ENCODE measurements around the gene LGALS1. TPM values are rescaled to one million over a fixed set of nuclear protein-coding genes. Genes with fewer than 3 reads are reported as not detected.

The LGALS1 gene
- total and polyA plus RNA-seq, 9 of the 15 experiments (the other 6 are each of a cell fraction or from before 2014, with no cell fraction given), result 160 to 800 (median 330) TPM

DNA sequence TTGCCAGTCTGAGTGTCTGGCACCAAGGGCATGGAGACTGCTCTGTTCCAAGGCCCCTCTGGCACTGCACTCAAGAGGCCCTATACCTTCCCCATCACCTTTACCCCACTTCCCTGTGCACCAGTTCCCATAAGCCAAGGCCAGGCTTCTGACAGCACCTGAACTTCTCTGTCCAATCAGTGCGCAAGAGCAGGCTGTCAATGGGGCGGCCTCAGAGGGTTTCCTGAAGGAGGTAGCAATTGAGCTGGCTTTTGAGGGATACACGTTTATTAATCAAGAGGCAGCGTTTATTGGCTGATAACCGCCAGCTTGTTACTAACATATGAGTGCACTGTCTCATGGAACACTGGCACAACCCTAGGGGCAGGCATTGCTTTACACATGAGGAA lies 33.9 kb upstream of the LGALS1 start (continued):
- TF ChIP-seq PCBP1 (IDR thresholded peaks at IDR 0.05; ENCODE audit: low read depth, low read length, poor library complexity, severe bottlenecking), result no peak

DNA sequence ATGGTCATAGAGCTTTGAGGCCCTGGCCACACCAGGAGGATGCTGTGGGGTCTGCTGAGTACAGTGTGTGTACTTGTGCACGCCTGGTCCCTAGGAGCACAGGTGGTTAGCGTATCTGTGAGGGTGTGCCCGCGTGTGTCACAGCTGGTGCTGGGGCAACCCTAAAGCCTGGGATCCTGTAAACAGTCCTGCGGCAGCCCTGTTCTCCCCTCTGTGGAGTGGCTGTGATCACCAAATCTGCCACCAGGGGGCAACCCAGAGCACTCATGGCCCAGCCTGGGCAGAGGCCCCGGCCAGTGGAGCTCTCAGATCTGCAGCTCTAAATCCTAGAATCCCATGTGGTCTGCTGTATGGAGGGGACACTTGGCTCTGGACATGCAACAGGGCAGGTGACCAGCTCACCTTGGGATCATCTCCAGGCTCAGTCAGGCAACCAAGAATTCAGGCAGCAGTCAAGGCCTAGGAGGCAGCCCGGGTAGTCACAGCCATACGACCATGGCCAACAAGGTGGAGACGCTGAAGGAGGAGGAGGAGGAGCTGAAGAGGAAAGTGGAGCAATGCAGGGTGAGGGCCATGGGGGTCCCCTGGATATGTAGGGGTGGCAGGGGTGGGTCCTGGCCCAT lies 32.1 kb upstream of the LGALS1 start:
- Histone ChIP-seq H3K27me3 (ENCODE audit: control insufficient read depth in 2 of 2, insufficient read depth in 2 of 2, low read length in 2 of 2) (no peaks in the 10 kb centered on the region), H3K9ac (ENCODE audit: insufficient read depth in 1 of 2, low read depth in 2 of 2, low read length in 2 of 2) (peak overlapping the region in 1 of 2 experiments; percentile 24; a peak in 2 of 4 replicates), H2AFZ (ENCODE audit: low read depth, low read length) (no peak overlapping the region), H3K36me3 (ENCODE audit: control insufficient read depth, insufficient read depth, low read length) (peaks cover 52% of the 10 kb centered on the region; the same call in 2 of the 3 replicates), H3K4me3 (no peak overlapping the region), H3K4me2 (ENCODE audit: insufficient read depth, low read length) (no peak overlapping the region), H3K4me1 (replicated peaks in 1 of 2; ENCODE audit: control insufficient read depth in 2 of 2, insufficient read depth in 2 of 2, low read length in 2 of 2) (peaks cover 10 to 51% of the 10 kb centered on the region in 2 experiments; a peak in 4 of 5 replicates), H4K20me1 (replicated peaks; ENCODE audit: control insufficient read depth, insufficient read depth, low read length) (no peaks in the 10 kb centered on the region), H3K27ac (ENCODE audit: extremely low read depth, low read depth, low read length) (no peak overlapping the region; the same call in 2 of the 3 replicates), H3K9me1 (ENCODE audit: control insufficient read depth, insufficient read depth, low read length) (no peaks in the 10 kb centered on the region), H3K79me2 (ENCODE audit: control insufficient read depth, insufficient read depth, low read length) (peaks cover 11% of the 10 kb centered on the region), H3K9me3 (replicated peaks; ENCODE audit: control insufficient read depth, insufficient read depth, low read depth, low read length) (no peaks in the 10 kb centered on the region)
- intact Hi-C loops (cut with micrococcal nuclease) (loop anchor here (1.0 kb wide), 1 partner anchor 38 kb away; no protein-coding TSS in a partner anchor), in situ Hi-C loops (cut with MboI) (no loop called here)
- CTCF ChIA-PET (ENCODE audit: low intra/inter-chr PET ratio), result interaction anchor here (0.7 to 1.4 kb wide), 2 partner anchors 39 to 149 kb away, joined by 3 to 8 read pairs; no protein-coding TSS in a partner anchor
- FAIRE-seq (peak; percentile 67), DNase-seq (ENCODE audit: extremely low read depth in 1 of 4, low spot score in 3 of 4) (peak; percentile 58 to 76 (median 68)), ATAC-seq (peak; percentile 88)
- BruUV-seq (replicated peaks), result no TSS peak
- POLR2A ChIA-PET, result interaction anchor here (0.6 to 3.0 kb wide), 6 partner anchors 9 to 350 kb away, joined by 3 to 14 read pairs (median 4); partner anchors contain the start of gene PDXP
- 36% methylated on average over 8 of the region's 9 CpGs for WGBS (ENCODE audit: insufficient coverage, low coverage, missing lambda C conversion rate)
- TF ChIP-seq, protein P1, sequence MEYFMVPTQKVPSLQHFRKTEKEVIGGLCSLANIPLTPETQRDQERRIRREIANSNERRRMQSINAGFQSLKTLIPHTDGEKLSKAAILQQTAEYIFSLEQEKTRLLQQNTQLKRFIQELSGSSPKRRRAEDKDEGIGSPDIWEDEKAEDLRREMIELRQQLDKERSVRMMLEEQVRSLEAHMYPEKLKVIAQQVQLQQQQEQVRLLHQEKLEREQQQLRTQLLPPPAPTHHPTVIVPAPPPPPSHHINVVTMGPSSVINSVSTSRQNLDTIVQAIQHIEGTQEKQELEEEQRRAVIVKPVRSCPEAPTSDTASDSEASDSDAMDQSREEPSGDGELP (CRISPR knock-in tag; IDR thresholded peaks at IDR 0.05; ENCODE audit: borderline replicate concordance), result peak; percentile 38; the same call in 1 of the 2 replicates
- TF ChIP-seq RAD21 (CRISPR knock-in tag; conservative IDR thresholded peaks at IDR 0.05 in 1 of 2, IDR thresholded peaks at IDR 0.05 in 1 of 2), result peak; percentile 53 to 67
- TF ChIP-seq ZFX (CRISPR knock-in tag; IDR thresholded peaks at IDR 0.05), result peak; percentile 19; the same call in 1 of the 2 replicates
- TF ChIP-seq, protein P2, sequence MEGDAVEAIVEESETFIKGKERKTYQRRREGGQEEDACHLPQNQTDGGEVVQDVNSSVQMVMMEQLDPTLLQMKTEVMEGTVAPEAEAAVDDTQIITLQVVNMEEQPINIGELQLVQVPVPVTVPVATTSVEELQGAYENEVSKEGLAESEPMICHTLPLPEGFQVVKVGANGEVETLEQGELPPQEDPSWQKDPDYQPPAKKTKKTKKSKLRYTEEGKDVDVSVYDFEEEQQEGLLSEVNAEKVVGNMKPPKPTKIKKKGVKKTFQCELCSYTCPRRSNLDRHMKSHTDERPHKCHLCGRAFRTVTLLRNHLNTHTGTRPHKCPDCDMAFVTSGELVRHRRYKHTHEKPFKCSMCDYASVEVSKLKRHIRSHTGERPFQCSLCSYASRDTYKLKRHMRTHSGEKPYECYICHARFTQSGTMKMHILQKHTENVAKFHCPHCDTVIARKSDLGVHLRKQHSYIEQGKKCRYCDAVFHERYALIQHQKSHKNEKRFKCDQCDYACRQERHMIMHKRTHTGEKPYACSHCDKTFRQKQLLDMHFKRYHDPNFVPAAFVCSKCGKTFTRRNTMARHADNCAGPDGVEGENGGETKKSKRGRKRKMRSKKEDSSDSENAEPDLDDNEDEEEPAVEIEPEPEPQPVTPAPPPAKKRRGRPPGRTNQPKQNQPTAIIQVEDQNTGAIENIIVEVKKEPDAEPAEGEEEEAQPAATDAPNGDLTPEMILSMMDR (IDR thresholded peaks at IDR 0.05 in 2 of 3, conservative IDR thresholded peaks at IDR 0.05 in 1 of 3; ENCODE audit: insufficient read depth in 2 of 3, low read depth in 1 of 3, low read length in 3 of 3), result peak; percentile 78 to 85 (median 81)
- no peak for TF ChIP-seq ZNF77 (CRISPR knock-in tag; IDR thresholded peaks at IDR 0.05)
- TF ChIP-seq ZNF384 (IDR thresholded peaks at IDR 0.05; ENCODE audit: low read depth, low read length), result 0 out of 2 replicates have a peak, but pooled peaks have one; percentile 16
- no peak for TF ChIP-seq POLR2AphosphoS5 (IDR thresholded peaks at IDR 0.05; ENCODE audit: control insufficient read depth, insufficient read depth, low read depth, low read length)
- TF ChIP-seq MAZ (CRISPR knock-in tag; conservative IDR thresholded peaks at IDR 0.05 in 1 of 2, IDR thresholded peaks at IDR 0.05 in 1 of 2), result 0 out of 4 replicates have a peak, but pooled peaks of 1 of the 2 experiments have one; percentile 26
- no peak for TF ChIP-seq ZNF324 (CRISPR knock-in tag; IDR thresholded peaks at IDR 0.05)

Data from K562 (cell line).